Kidney tubule cell (primary cell): ENCODE measurements around the gene CFAP65.

Source experiments
- DNase-seq: peaks from one replicate; pipeline ENCODE4 v3.0.0-alpha.2; 2018; ENCODE audit warnings: low spot score

Gene CFAP65

GRCh38 chr2:219032051-219032745, 9.1 kb downstream of the CFAP65 start:
- DNase-seq = no peak

- DNase-seq = no peak
Measured at GRCh38 chr2:219031005-219031738, 10.1 kb downstream of the CFAP65 start.

GRCh38 chr2:219030177-219030940, 11.0 kb downstream of the CFAP65 start:
- DNase-seq = no peak

- peak; percentile 74 for DNase-seq
Measured at GRCh38 chr2:219029829-219030165, 11.5 kb downstream of the CFAP65 start.

GRCh38 chr2:219028996-219029828, 12.1 kb downstream of the CFAP65 start:
- no peak for DNase-seq

GRCh38 chr2:219028141-219028540, 13.2 kb downstream of the CFAP65 start:
- DNase-seq = no peak

GRCh38 chr2:219027511-219028055, 13.7 kb downstream of the CFAP65 start:
- DNase-seq = no peak

GRCh38 chr2:219026946-219027345, 14.4 kb downstream of the CFAP65 start:
- DNase-seq = no peak

- DNase-seq = no peak
Measured at GRCh38 chr2:219025637-219026585, 15.4 kb downstream of the CFAP65 start.

GRCh38 chr2:219024059-219024458, 17.3 kb downstream of the CFAP65 start:
- DNase-seq = no peak

- no peak for DNase-seq
Measured at GRCh38 chr2:219023045-219023605, 18.2 kb downstream of the CFAP65 start.

GRCh38 chr2:219022616-219023015, 18.7 kb downstream of the CFAP65 start:
- no peak for DNase-seq

GRCh38 chr2:219022041-219022440, 19.3 kb downstream of the CFAP65 start:
- no peak for DNase-seq

GRCh38 chr2:219021591-219021990, 19.7 kb downstream of the CFAP65 start:
- no peak for DNase-seq

- no peak for DNase-seq
Measured at GRCh38 chr2:219020604-219021365, 20.5 kb downstream of the CFAP65 start.

- DNase-seq = no peak
Measured at GRCh38 chr2:219019436-219019835, 21.9 kb downstream of the CFAP65 start.

GRCh38 chr2:219018726-219019125, 22.6 kb downstream of the CFAP65 start:
- no peak for DNase-seq

- DNase-seq = no peak
Measured at GRCh38 chr2:219018286-219018685, 23.0 kb downstream of the CFAP65 start.

GRCh38 chr2:219017201-219017931, 23.9 kb downstream of the CFAP65 start:
- no peak for DNase-seq
